Caco-2 (cell line): Measurements from ENCODE around the gene DYNC2H1. TPM values are rescaled to one million over a fixed set of nuclear protein-coding genes. Genes with fewer than 3 reads are reported as not detected.

Source experiments
- BruUV-seq: library from RNA; stranded (reverse); fragments of 400-500 nt; replicated peaks from 2 replicates; lab custom pipeline; 2021; lab: Mats Ljungman, UMichigan
- CTCF ChIA-PET: fragments of 300-600 bp; sonication (Branson Sonifier 250); formaldehyde crosslinking; loops from one replicate; lab custom pipeline; 2022; ENCODE audit warnings: antibody characterized with exemption; lab: Charles Lee
- POLR2A ChIA-PET: fragments of 300-600 bp; sonication (Branson Sonifier 250); formaldehyde crosslinking; loops from one replicate; lab custom pipeline; 2022; ENCODE audit warnings: antibody characterized with exemption; lab: Charles Lee
- DNase-seq, 2 experiments: peaks; one replicate each; pipeline versions ENCODE4 v3.0.0 to v3.0.0-alpha.2; 2020 to 2022
- H3K27me3 ChIP-seq: replicated peaks from 2 replicates; pipeline ENCODE4 v1.6.0; 2011; ENCODE audit warnings: low read length; ENCODE audit not compliant: control insufficient read depth, insufficient read depth
- H3K36me3 ChIP-seq: 2 replicates; pipeline ENCODE4 v1.5.1; 2011; ENCODE audit warnings: low read length; ENCODE audit not compliant: control insufficient read depth, insufficient read depth
- H3K4me1 ChIP-seq: fragments of 250-450 bp; sonication (Bioruptor Pico); 2 replicates; pipeline ENCODE4 v1.5.1; 2020; ENCODE audit warnings: mild to moderate bottlenecking
- H3K4me3 ChIP-seq: 2 replicates; pipeline ENCODE4 v1.5.1; 2011; ENCODE audit warnings: low read depth, mild to moderate bottlenecking, control low read depth, low read length
- H3K9me3 ChIP-seq: fragments of 250-450 bp; sonication (Bioruptor Pico); 2 replicates; pipeline ENCODE4 v1.5.1; 2020; ENCODE audit warnings: mild to moderate bottlenecking, moderate library complexity
- H3K27ac Mint-ChIP-seq: one replicate; pipeline ENCODE4 v1.8.0; 2022; ENCODE audit warnings: mixed read lengths; ENCODE audit not compliant: unreplicated experiment
- H3K27me3 Mint-ChIP-seq: one replicate; pipeline ENCODE4 v1.8.0; 2022; ENCODE audit warnings: mixed read lengths; ENCODE audit not compliant: insufficient read depth, unreplicated experiment
- H3K36me3 Mint-ChIP-seq: one replicate; pipeline ENCODE4 v1.8.0; 2022; ENCODE audit warnings: mild to moderate bottlenecking, mixed read lengths; ENCODE audit not compliant: insufficient read depth, unreplicated experiment
- H3K4me1 Mint-ChIP-seq: one replicate; pipeline ENCODE4 v1.8.0; 2022; ENCODE audit warnings: low read depth, mixed read lengths; ENCODE audit not compliant: unreplicated experiment
- H3K4me3 Mint-ChIP-seq: one replicate; pipeline ENCODE4 v1.8.0; 2022; ENCODE audit warnings: mild to moderate bottlenecking, moderate library complexity, mixed read lengths; ENCODE audit not compliant: unreplicated experiment
- H3K9me3 Mint-ChIP-seq: one replicate; pipeline ENCODE4 v1.8.0; 2022; ENCODE audit warnings: mixed read lengths; ENCODE audit not compliant: unreplicated experiment
- intact Hi-C: fragments of 100-400 bp; cut with micrococcal nuclease; formaldehyde crosslinking; loops from one replicate; pipeline ENCODE4 v1.10.0; 2022; ENCODE audit not compliant: unreplicated experiment
- total RNA-seq: library from RNA; stranded (reverse); gene quantifications from 2 replicates; pipeline ENCODE4 v1.2.3, GENCODE V29; 2022
- TF ChIP-seq, protein P1 (sequence below), 2 experiments: fragments of 200-600 bp in 1 of 2; IDR thresholded peaks; 1 replicate in 1 of 2; 2 replicates in 1 of 2; pipeline versions ENCODE4 v1.5.1 to v1.8.0; 2011 to 2022; ENCODE audit warnings: antibody characterized with exemption in 1 of 2, control low read depth in 1 of 2, inconsistent platforms in 1 of 2, low read depth in 1 of 2, low read length in 1 of 2, mild to moderate bottlenecking in 1 of 2, moderate library complexity in 1 of 2; ENCODE audit not compliant: insufficient read depth in 1 of 2, severe bottlenecking in 1 of 2, unreplicated experiment in 1 of 2

The DYNC2H1 gene
- total RNA-seq, 1 experiment from 2014 or later: 6.5 TPM

DNA sequence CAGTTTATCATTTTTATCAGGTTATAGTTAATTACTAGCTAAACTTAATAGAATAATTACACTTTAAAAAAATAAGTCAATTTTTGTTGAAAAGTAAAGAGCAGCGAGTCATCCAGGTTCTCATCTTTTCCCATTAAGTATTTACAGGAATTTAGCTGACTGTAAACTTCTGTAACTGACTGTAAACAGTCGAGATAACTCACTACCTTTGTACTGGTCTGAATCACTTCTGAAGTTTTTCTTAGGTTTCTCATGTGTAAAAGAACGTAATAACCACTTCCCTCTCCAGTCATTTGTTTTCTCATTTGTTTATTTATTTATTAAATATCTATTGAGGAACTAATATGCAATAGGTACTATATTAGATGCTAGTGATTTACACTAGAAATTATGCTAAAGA, 270.8 kb downstream of the DYNC2H1 start:
- Histone ChIP-seq H3K4me3 (no peak overlapping the region), H3K27me3 (no peaks in the 10 kb centered on the region), H3K36me3 (no peaks in the 10 kb centered on the region), H3K9me3 (peaks cover 6% of the 10 kb centered on the region), H3K4me1 (no peaks in the 10 kb centered on the region)
- Mint-ChIP-seq H3K9me3 (peaks cover 34% of the 10 kb centered on the region), H3K36me3 (no peaks in the 10 kb centered on the region), H3K4me1 (no peaks in the 10 kb centered on the region), H3K27me3 (no peaks in the 10 kb centered on the region), H3K27ac (no peak overlapping the region), H3K4me3 (no peak overlapping the region)
- TF ChIP-seq, protein P1, sequence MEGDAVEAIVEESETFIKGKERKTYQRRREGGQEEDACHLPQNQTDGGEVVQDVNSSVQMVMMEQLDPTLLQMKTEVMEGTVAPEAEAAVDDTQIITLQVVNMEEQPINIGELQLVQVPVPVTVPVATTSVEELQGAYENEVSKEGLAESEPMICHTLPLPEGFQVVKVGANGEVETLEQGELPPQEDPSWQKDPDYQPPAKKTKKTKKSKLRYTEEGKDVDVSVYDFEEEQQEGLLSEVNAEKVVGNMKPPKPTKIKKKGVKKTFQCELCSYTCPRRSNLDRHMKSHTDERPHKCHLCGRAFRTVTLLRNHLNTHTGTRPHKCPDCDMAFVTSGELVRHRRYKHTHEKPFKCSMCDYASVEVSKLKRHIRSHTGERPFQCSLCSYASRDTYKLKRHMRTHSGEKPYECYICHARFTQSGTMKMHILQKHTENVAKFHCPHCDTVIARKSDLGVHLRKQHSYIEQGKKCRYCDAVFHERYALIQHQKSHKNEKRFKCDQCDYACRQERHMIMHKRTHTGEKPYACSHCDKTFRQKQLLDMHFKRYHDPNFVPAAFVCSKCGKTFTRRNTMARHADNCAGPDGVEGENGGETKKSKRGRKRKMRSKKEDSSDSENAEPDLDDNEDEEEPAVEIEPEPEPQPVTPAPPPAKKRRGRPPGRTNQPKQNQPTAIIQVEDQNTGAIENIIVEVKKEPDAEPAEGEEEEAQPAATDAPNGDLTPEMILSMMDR (IDR thresholded peaks at IDR 0.05; ENCODE audit: insufficient read depth in 1 of 2, low read depth in 1 of 2, low read length in 1 of 2, severe bottlenecking in 1 of 2, unreplicated experiment in 1 of 2): no peak
- no TSS peak for BruUV-seq
- POLR2A ChIA-PET: no interaction called here
- intact Hi-C loops: no loop called here
- DNase-seq: no peak
- CTCF ChIA-PET: no interaction called here

DNA sequence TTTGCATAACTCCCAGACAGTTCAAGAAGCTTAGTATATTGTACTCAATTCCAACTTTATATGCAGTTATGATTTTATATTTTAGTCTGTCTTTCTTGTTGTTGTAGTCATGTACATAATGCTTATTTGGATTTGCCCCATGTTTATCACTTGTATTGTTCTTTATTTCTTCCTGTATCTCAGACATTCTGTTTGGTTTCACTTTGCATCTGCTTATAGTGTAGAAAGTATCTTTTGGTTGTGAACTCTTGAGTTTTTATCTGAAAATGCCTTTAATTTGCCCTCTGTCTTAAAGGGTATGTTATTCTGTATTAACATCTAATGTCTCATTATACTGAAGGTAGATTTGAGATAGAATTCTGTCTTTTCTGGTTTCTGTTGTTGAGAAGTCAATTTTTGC, 275.4 kb downstream of the DYNC2H1 start:
- peaks cover 12% of the 10 kb centered on the region; the same call in 1 of the 2 replicates for H3K9me3 ChIP-seq
- H3K36me3 ChIP-seq: no peaks in the 10 kb centered on the region
- CTCF ChIA-PET: no interaction called here
- no peaks in the 10 kb centered on the region for H3K4me1 Mint-ChIP-seq
- no peak for DNase-seq
- H3K4me3 Mint-ChIP-seq: no peak overlapping the region
- intact Hi-C loops: no loop called here
- H3K4me3 ChIP-seq: no peak overlapping the region
- H3K27me3 ChIP-seq: no peaks in the 10 kb centered on the region
- no peaks in the 10 kb centered on the region for H3K4me1 ChIP-seq
- H3K9me3 Mint-ChIP-seq: peaks cover 22% of the 10 kb centered on the region
- no peaks in the 10 kb centered on the region for H3K27me3 Mint-ChIP-seq
- POLR2A ChIA-PET: no interaction called here
- no peak overlapping the region for H3K27ac Mint-ChIP-seq
- no TSS peak for BruUV-seq
- H3K36me3 Mint-ChIP-seq: no peaks in the 10 kb centered on the region
- TF ChIP-seq, protein P1 (IDR thresholded peaks at IDR 0.05; ENCODE audit: insufficient read depth in 1 of 2, low read depth in 1 of 2, low read length in 1 of 2, severe bottlenecking in 1 of 2, unreplicated experiment in 1 of 2): no peak

DNA sequence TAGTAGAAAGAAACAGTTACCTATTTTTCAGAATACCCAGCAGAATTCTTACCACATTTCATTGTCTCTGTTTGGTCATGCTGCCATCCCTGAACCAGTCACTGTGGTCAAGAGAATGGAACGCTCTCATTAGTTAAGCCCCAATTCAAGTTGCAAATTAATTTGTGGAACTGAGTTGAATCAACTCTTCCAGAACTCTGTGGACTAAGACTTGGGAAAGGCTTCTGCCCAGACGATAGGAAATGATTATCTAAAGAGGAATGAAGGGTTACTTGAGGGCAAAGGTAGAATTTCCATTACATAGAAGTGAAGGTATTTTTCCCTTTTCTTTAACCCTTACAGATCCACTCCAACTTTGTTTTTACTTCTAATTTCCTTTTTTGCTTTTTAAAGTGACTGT, 286.4 kb downstream of the DYNC2H1 start:
- ChIA-PET CTCF (no interaction called here), POLR2A (no interaction called here)
- BruUV-seq: no TSS peak
- Mint-ChIP-seq H3K4me1 (peaks cover 19% of the 10 kb centered on the region), H3K36me3 (no peaks in the 10 kb centered on the region), H3K27ac (peak overlapping the region; percentile 12), H3K27me3 (no peaks in the 10 kb centered on the region), H3K4me3 (peak overlapping the region; percentile 30), H3K9me3 (peaks cover 10% of the 10 kb centered on the region)
- H3K27me3 ChIP-seq: no peaks in the 10 kb centered on the region
- peak in 1 of 2 experiments; percentile 27 for DNase-seq
- intact Hi-C loops: no loop called here
- H3K36me3 ChIP-seq: no peaks in the 10 kb centered on the region
- H3K4me1 ChIP-seq: peaks cover 10% of the 10 kb centered on the region
- H3K4me3 ChIP-seq: no peak overlapping the region
- H3K9me3 ChIP-seq: 0 out of 2 replicates have a peak, but pooled peaks cover 8% of the 10 kb centered on the region
- TF ChIP-seq, protein P1 (IDR thresholded peaks at IDR 0.05; ENCODE audit: insufficient read depth in 1 of 2, low read depth in 1 of 2, low read length in 1 of 2, severe bottlenecking in 1 of 2, unreplicated experiment in 1 of 2): no peak
